HUDEP-2 (cell line): Measurements from ENCODE around the gene MACROH2A2.
"Not testable (repeated sequence)": the region's sequence is repeated elsewhere in the genome, so short reads cannot be mapped to it uniquely, and the experiment has no call there.

Source experiments
- DNase-seq, 76 experiments: peaks; one replicate each; lab custom pipeline; 2025; ENCODE audit not compliant: unreplicated experiment in 76 of 76; lab: John Stamatoyannopoulos, UW

Gene MACROH2A2

GRCh38 chr10:70052462-70053217 is at the start of gene MACROH2A2:
Gene MACROH2A2 (plus strand): TSS chr10:70052846. CDS start chr10:70075659, 22,813 bp downstream.
- peak in 1 of 76 experiments; percentile 22 for DNase-seq

- no peak for DNase-seq
Measured at GRCh38 chr10:70007116-70007820, 45.4 kb upstream of the MACROH2A2 start.

GRCh38 chr10:70031215-70031614 is 21.4 kb upstream of the MACROH2A2 start:
- DNase-seq, result no peak

DNA sequence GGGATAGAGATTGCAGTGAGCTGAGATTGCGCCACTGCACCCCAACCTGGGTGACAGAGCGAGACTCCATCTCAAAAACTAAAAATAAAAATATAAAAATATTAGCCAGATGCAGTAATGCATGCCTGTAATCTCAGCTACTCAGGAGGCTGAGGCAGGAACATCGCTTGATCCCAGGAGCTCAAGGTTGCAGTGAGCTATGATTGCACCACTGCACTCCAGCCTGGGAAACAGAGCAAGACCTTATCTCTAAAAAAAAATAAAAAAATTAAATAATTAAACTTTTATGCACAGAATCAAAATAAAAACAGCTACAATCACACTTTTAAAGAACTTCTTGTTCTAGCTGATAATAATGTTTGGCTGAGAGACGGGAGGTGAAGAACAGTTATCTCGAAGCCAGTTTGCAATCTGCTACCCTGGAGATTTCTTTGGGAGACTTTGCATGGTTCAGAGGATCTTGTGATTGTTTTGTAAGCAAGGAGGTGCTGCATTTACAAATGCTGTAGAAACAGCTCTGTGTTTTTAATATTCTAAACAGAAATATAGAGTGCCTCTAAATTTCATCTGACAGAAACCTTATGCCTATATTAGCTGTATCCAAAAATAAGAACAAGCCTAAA is 19.9 kb upstream of the MACROH2A2 start:
- DNase-seq, result no peak

DNA sequence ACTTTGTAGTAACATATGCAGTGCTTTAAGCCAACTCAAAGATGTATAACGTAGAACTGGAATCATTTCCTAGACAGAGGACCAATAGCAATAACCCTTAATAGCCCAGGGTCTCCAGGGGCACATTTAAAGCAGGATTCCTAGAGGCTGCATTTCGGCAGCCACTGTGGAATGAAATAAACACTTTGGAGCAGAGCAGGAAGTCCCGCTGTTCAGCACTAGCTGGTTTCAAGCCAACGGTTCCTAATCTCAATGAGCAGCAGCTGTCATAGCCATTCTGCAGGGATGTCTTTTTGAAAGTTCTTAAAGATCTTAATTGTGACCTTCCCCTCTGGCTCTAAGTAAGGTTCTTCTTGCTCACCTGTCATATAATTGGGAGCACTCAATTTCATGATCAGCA is 18.4 kb upstream of the MACROH2A2 start:
- DNase-seq, result no peak

GRCh38 chr10:70035531-70035930 is 17.1 kb upstream of the MACROH2A2 start:
- no peak for DNase-seq

DNA sequence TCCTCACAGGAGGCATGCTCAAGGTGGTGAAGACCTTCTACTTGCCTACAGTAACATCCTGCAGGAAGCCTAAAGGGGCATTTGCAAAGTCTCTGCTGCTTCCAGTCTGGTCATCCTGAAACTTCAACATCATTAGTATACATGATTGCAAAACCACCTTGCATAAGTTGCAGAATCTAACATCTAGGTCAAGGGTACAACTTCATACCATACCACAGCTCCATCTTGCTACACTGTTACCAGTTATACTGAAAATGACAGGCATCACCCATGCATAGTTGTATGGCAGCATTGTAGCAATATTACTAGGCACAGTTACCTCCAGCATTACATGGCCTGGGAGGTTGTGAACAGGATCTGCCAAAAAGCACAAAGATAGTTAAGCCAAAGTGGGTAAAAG is 13.7 kb upstream of the MACROH2A2 start:
- no peak for DNase-seq

- DNase-seq, result no peak
Measured at GRCh38 chr10:70041016-70041415, 11.6 kb upstream of the MACROH2A2 start.

DNA sequence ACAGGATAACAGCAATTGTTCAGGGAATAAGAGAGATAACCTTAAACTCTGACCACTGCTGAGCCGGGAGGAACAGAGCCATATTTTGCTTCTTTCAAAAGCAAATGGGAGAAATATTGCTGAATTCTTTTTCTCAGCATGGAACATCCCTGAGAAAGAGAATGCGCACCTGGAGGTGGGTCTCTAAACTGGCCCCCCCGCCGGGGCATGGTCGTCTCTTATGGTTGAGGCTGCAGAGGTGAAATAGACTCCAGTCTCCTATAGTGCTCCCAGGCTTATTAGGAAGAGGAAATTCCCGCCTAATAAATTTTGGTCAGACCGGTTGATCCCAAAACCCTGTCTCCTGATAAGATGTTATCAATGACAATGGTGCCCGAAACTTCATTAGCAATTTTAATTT is 10.9 kb upstream of the MACROH2A2 start:
- DNase-seq, result not testable (repeated sequence)

GRCh38 chr10:70047066-70047465 is 5.6 kb upstream of the MACROH2A2 start:
- not testable (repeated sequence) for DNase-seq

DNA sequence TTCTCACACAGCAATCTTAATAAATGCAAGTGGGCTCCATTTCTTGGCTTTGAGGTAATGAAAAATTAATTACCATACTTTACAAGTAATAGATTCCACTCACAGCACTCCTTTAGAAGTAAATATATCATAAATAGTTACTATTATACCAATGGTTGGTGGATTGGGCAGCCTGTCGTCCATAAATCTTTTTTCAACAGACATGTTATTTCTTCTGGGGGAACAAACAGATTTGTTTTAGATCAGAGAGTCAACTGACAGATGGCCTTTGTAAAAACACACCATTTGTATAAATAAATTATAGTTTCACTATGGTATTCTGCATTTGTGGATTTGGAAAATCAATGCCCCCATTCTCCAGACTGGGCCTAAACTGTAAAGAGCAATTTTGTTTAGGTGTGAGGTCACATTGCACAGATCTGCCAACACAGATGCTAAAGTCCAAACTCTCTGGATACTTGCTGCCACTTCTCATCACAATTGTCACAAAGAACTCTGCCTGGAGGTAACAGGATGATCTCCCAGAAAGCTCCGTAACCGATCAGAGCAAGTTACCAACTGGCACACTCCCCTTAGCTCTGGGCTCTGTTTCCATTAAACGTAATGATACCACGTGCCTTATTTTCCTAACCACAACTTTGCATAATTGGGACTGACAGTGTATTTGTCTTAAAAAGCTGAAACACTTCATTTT is 4.5 kb upstream of the MACROH2A2 start:
- DNase-seq, result no peak

GRCh38 chr10:70051848-70052247 is 798 bp upstream of the MACROH2A2 start:
- no peak for DNase-seq

DNA sequence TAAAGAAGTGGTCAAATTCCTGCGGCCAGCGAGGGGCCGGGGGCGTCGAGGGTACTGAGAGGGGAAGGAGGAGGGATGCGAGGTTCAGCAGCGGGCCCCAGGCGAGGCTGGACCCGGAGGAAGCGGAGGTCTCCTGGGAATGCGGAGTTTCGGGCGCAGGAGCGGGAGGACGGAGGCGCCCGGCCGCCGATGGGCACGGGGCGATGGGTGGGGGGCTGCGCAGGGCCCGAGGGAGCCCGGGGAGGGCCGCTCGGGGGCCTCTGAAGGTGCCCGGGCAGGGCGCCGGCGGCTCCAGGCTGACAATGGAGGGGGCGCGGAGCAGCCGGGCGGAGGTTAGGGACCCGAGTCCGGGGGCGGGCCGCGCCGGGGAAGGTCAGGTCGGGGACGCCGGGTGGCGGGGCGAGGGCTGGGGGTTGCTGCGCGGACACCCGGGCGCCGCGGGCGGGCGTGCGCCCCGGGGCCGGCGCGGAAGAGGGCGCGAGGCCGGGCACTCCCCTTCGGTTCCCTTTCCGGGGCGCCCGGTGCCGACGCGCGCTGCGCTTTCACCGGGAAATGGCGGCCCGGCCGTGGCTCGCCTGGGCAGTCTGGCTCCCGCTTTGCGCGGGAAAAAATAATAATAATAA is 683 bp downstream of the MACROH2A2 start:
- DNase-seq, result no peak

DNA sequence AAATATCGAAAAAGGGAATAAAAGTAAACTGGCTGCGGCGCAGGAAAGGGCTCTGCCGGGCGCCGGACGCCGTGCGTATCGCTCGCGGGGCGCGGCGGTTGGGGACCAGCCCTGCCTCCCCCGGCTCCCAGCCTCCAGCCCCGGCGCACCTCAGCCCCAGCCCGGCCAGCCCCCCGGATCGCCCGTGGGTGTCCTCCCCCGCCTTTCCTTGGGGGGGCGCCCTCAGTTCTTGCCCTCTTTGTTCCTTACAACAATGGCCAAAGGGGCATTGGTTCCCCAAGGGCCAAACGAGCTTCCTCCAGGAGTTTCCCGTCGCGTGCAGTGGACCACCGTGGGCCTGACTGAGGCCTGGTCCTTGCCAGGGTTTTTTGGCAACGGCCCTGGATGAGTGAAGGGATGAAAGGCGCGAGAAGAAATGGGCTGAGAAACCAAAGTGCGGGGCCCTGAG is 1.2 kb downstream of the MACROH2A2 start:
- DNase-seq, result no peak

DNA sequence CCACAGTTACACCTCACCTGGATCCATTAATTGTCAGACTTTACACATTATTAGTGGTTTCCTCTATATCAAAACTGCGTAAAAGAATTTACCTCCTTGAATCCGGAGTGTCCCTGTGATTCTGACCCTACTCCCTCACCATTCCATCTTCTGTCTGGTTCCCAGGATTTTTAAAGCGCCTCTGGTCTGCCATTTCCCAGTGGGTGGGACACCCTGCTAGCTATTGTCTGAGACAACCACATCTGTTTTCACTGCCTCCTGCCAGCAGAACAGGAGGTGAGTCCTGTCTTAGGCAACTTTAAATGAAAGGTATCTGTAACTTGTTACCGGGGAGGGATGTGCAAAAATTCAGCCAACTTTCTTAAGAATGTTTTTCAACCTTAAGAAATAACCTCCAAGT is 2.3 kb downstream of the MACROH2A2 start:
- DNase-seq, result no peak

GRCh38 chr10:70055550-70055949 is 2.9 kb downstream of the MACROH2A2 start:
- no peak for DNase-seq

- no peak for DNase-seq
Measured at GRCh38 chr10:70057306-70057705, 4.7 kb downstream of the MACROH2A2 start.

- no peak for DNase-seq
Measured at GRCh38 chr10:70060389-70060788, 7.7 kb downstream of the MACROH2A2 start.

DNA sequence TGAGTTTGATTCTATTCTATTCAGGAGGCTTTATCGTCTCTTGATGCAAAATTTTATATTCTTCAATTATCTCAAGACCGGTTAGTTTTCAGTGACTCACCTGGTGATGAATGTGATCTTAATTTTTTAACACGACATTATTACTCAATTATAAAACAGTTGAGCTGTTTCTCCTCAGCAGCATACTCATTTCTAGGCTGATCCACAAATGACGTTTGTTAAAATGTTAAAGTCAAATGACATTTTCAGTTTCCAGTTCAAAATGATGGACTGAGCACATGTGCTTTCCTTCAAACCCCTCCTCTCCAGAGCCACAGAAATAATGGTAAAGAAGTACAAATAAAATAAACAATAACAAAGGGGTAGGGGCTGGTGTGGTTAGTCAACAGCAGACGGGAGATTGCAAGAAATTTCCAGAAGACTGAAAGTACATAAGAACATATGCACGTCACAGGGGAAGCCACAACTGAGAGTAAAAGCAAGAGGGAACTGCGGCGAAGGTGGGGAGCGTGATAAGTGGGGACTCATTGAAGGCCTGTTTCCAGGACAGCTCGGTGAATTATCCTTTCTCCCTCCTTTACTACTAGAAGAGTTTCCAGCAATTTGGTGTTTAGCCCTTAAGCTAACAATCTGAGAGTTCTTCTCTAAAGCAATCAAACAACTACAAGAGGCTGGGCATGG is 10.9 kb downstream of the MACROH2A2 start:
- no peak for DNase-seq

DNA sequence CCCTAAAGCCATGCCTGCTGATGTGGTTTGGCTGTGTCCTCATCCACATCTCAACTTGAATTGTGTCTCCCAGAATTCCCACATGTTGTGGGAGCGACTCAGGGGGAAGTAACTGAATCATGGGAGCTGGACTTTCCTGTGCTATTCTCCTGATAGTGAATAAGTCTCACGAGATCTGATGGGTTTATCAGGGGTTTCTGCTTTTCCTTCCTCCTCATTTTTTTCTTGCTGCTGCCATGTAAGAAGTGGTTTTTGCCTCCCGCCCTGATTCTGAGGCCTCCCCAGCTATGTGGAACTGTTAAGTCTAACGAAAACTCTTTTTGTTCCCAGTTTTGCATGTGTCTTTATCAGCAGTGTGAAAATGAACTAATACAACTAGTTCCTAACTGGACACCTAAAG is 11.8 kb downstream of the MACROH2A2 start:
- DNase-seq, result no peak
